ENCODE data around the gene CLDN34. TPM values are rescaled to one million over a fixed set of nuclear protein-coding genes. Genes with fewer than 3 reads are reported as not detected.

CLDN34 gene
- total and polyA plus RNA-seq, 4 donors = 0.50 TPM; not detected in 3

GRCh38 chrX:9983846-9984245 lies 16.7 kb downstream of the CLDN34 start:
- no peak for TF ChIP-seq RAD21 (IDR thresholded peaks at IDR 0.05)
- TF ChIP-seq, protein P1, sequence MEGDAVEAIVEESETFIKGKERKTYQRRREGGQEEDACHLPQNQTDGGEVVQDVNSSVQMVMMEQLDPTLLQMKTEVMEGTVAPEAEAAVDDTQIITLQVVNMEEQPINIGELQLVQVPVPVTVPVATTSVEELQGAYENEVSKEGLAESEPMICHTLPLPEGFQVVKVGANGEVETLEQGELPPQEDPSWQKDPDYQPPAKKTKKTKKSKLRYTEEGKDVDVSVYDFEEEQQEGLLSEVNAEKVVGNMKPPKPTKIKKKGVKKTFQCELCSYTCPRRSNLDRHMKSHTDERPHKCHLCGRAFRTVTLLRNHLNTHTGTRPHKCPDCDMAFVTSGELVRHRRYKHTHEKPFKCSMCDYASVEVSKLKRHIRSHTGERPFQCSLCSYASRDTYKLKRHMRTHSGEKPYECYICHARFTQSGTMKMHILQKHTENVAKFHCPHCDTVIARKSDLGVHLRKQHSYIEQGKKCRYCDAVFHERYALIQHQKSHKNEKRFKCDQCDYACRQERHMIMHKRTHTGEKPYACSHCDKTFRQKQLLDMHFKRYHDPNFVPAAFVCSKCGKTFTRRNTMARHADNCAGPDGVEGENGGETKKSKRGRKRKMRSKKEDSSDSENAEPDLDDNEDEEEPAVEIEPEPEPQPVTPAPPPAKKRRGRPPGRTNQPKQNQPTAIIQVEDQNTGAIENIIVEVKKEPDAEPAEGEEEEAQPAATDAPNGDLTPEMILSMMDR (IDR thresholded peaks at IDR 0.05; ENCODE audit: low read depth, low read length, missing input control) = no peak
- no peak for TF ChIP-seq HNF4A (conservative IDR thresholded peaks at IDR 0.05)
- TF ChIP-seq, protein P2, sequence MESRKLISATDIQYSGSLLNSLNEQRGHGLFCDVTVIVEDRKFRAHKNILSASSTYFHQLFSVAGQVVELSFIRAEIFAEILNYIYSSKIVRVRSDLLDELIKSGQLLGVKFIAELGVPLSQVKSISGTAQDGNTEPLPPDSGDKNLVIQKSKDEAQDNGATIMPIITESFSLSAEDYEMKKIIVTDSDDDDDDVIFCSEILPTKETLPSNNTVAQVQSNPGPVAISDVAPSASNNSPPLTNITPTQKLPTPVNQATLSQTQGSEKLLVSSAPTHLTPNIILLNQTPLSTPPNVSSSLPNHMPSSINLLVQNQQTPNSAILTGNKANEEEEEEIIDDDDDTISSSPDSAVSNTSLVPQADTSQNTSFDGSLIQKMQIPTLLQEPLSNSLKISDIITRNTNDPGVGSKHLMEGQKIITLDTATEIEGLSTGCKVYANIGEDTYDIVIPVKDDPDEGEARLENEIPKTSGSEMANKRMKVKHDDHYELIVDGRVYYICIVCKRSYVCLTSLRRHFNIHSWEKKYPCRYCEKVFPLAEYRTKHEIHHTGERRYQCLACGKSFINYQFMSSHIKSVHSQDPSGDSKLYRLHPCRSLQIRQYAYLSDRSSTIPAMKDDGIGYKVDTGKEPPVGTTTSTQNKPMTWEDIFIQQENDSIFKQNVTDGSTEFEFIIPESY (IDR thresholded peaks at IDR 0.05) = no peak
- no peak for TF ChIP-seq EGR1 (IDR thresholded peaks at IDR 0.05; ENCODE audit: low read depth in 2 of 2)
- TF ChIP-seq FOXA2 (IDR thresholded peaks at IDR 0.05) = no peak
- TF ChIP-seq HNF4G (IDR thresholded peaks at IDR 0.05) = no peak
- no peak for TF ChIP-seq MAX (IDR thresholded peaks at IDR 0.05)
- TF ChIP-seq YY1 (IDR thresholded peaks at IDR 0.05) = no peak
- TF ChIP-seq RXRA (IDR thresholded peaks at IDR 0.05) = no peak
- TF ChIP-seq SP1 (IDR thresholded peaks at IDR 0.05) = no peak
- no peak for TF ChIP-seq TAF1 (conservative IDR thresholded peaks at IDR 0.05)
- no peak for TF ChIP-seq REST (IDR thresholded peaks at IDR 0.05)
- no peak for TF ChIP-seq FOXA1 (IDR thresholded peaks at IDR 0.05)
- TF ChIP-seq GABPA (IDR thresholded peaks at IDR 0.05 in 1 of 2, conservative IDR thresholded peaks at IDR 0.05 in 1 of 2) = no peak
- no peak for TF ChIP-seq JUND (IDR thresholded peaks at IDR 0.05)
- no peak for TF ChIP-seq ATF3 (IDR thresholded peaks at IDR 0.05)
- TF ChIP-seq NR2F2 (IDR thresholded peaks at IDR 0.05) = no peak
- Histone ChIP-seq H3K27ac (ENCODE audit: low read depth in 1 of 2, low read length in 2 of 2) (no peak overlapping the region), H3K27me3 (ENCODE audit: control insufficient read depth in 4 of 4, insufficient read depth in 4 of 4, low read length in 3 of 4) (no peaks in the 10 kb centered on the region), H3K9me3 (ENCODE audit: control insufficient read depth in 4 of 4, low read length in 3 of 4) (no peaks in the 10 kb centered on the region), H3K4me3 (ENCODE audit: low read depth in 1 of 3, low read length in 3 of 3) (no peak overlapping the region), H3K9ac (ENCODE audit: low read depth in 1 of 2, low read length in 2 of 2) (no peak overlapping the region), H3K4me1 (ENCODE audit: control insufficient read depth in 4 of 4, insufficient read depth in 4 of 4, low read length in 3 of 4) (no peaks in the 10 kb centered on the region), H3K36me3 (ENCODE audit: control insufficient read depth in 4 of 4, insufficient read depth in 3 of 4, low read depth in 1 of 4, low read length in 3 of 4) (no peaks in the 10 kb centered on the region)
- DNase-seq (ENCODE audit: low spot score) = no peak
- WGBS = 97% methylated on average over 11 of the region's 11 CpGs
